Thyroid gland (tissue), 4 donors: Measurements from ENCODE around the gene COL6A2.

Experiments used
- CTCF ChIP-seq, 6 experiments: fragments of 200-600 bp in 3 of 6; fragments of 450-650 bp in 3 of 6; sonication (generic) in 3 of 6; IDR thresholded peaks; one replicate each; pipeline ENCODE4 v1.5.1; 2016 to 2019; ENCODE audit warnings: antibody characterized with exemption in 6 of 6, mild to moderate bottlenecking in 2 of 6, inconsistent platforms in 1 of 6, moderate library complexity in 1 of 6
- POLR2A ChIP-seq, 2 donors: fragments of 450-650 bp; IDR thresholded peaks; one replicate each; pipeline ENCODE4 v1.6.1; 2017; ENCODE audit warnings: antibody characterized with exemption in 2 of 2, mild to moderate bottlenecking in 2 of 2, moderate library complexity in 1 of 2

- TF ChIP-seq CTCF (IDR thresholded peaks at IDR 0.05) (no peak), POLR2A (IDR thresholded peaks at IDR 0.05) (no peak)
Observed at GRCh38 chr21:46064870-46065214, 33.1 kb upstream of the COL6A2 start.
